HG03521 (cell line): ENCODE measurements around the gene YBX1.
"Not testable (repeated sequence)": the region's sequence is repeated elsewhere in the genome, so short reads cannot be mapped to it uniquely, and the experiment has no call there.

Experiments used
- ATAC-seq: cut with Tn5 transposase; IDR thresholded peaks from one replicate; pipeline ENCODE4 v1.9.1; 2021; ENCODE audit warnings: mild to moderate bottlenecking, moderate library complexity; ENCODE audit not compliant: unreplicated experiment

The YBX1 gene

DNA sequence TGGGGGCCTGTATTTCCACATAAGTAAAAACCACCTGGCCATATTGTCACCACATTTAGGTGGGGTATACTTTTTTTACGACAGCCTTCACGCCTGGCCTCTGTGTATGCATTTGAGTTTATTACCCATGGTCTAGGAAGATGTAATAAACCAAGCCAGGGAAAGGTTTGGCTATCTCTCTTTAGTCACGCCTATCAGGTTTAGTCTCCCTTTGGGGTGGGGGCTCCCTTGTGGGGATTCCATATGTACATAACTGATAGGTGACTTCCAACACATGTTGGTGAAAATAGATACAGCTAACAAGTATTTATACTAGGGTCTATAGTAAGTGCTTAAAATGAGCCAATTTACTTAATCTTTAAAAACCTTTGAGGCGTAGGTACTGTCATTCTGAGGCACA is 4.2 kb downstream of the YBX1 start:
- ATAC-seq = no peak

DNA sequence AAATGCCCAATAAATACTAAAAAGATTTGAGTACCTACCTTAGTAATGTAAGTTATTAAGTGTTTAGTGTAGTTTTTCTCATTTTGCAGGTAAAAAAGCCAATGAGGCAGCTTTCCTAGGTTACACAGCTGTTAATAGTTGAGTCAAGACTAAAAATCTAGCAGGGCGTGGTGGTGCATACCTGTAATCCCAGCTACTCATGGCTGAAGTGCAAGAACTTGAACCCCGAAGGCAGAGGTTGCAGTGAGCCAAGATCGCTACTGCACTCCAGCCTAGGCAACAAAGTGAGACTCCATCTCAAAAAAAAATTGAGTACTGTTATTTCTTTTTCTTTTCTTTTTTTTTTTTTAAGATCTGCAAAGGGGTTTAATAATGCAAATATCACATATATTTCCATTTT is 7.7 kb downstream of the YBX1 start:
- ATAC-seq = no peak

- no peak for ATAC-seq
Observed at GRCh38 chr1:42690477-42691156, 8.4 kb downstream of the YBX1 start.

GRCh38 chr1:42691157-42691498 is 8.9 kb downstream of the YBX1 start:
- no peak for ATAC-seq

GRCh38 chr1:42692461-42692860 is 10.2 kb downstream of the YBX1 start:
- ATAC-seq = no peak

- ATAC-seq = no peak
Observed at GRCh38 chr1:42692911-42693310, 10.7 kb downstream of the YBX1 start.

DNA sequence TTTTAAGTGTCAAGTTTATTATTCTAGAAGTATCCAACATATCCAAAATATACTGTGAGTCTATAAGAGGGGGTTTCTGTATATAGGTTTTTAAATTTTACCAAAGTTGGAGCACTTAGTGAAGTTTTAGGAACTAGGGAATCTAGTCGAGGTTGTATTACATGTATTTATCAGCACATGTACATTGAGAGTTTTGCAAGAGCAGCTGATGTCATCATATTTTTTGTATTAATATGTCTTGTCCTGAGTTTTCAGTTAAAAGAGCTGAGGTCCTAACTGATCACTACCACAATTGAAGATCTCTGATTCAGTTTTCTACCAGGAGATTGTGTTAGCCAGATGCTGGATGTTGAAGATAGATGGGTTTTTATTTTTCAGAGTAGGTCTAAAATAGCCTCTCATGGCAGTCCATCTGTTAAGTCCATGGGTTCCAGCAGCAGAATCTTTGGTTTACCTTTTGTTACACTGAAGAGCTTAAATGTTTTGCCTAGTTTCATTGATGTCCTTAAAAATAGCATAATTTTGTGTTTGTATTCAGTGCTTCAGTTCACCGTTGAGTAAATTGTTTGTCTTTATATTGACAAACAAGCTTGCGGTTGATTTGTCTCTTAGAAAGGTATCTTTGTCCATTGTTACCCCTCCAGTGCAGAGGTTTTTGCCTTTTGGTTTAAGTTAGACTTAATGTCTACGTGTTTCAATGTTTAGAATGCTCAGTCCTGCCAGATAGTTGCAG is 16.0 kb downstream of the YBX1 start:
- ATAC-seq = no peak

GRCh38 chr1:42700006-42700405 is 17.8 kb downstream of the YBX1 start:
- ATAC-seq = no peak

GRCh38 chr1:42703888-42704464 is 21.8 kb downstream of the YBX1 start:
- ATAC-seq = no peak

DNA sequence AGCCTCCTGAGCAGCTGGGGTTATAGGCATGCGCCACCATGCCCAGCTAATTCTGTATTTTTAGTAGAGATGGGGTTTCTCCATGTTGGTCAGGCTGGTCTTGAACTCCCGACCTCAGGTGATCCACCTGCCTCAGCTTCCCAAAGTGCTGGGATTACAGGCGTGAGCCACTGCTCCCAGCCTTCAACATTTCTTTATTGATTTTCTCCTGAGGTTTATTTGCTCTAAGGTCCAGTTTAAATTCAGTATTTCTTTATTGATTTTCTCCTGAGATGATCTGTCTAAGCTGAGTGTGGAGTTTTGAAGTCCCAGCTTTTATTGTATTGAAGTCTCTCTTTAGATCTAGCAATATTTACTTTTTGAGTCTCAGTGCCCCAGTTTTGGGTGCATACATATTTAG is 30.6 kb downstream of the YBX1 start:
- ATAC-seq = not testable (repeated sequence)

DNA sequence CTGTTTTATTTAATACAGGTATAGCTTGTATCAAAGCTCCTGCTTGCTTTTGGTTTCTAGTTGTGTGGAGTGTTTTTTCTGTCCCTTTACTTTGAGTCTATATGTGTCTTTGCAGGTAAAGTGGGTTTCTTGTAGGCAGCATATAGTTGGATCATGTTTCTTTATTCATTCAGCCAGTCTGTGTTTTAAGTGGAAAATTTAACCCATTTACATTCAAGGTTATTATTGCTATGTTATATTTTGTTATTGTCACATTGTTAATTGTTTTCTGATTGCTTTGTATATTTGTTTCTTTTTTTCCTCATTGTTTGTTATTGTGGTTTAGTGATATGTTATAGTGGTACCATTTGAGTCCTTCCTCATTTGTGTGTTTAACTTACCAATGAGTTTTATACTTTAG is 31.1 kb downstream of the YBX1 start:
- ATAC-seq = no peak

DNA sequence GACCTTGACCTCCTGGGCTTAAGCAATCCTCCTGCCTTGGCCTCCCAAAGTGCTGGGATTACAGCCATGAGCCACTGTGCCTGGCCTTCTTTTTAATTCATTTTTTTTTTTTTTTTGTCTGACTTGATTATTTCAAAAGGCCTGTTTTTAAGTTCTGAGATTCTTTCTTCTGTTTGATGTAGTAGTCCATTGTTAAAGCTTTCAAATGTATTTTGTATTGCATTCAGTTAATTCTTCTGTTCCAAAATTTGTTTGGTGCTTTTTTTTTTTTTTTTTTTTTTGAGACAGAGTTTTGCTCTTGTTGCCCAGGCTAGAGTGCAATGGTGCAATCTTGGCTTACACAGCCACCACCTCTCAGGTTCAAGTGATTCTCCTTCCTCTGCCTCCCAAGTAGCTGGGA is 32.2 kb downstream of the YBX1 start:
- not testable (repeated sequence) for ATAC-seq

GRCh38 chr1:42720868-42721267 is 38.6 kb downstream of the YBX1 start:
- ATAC-seq = no peak

DNA sequence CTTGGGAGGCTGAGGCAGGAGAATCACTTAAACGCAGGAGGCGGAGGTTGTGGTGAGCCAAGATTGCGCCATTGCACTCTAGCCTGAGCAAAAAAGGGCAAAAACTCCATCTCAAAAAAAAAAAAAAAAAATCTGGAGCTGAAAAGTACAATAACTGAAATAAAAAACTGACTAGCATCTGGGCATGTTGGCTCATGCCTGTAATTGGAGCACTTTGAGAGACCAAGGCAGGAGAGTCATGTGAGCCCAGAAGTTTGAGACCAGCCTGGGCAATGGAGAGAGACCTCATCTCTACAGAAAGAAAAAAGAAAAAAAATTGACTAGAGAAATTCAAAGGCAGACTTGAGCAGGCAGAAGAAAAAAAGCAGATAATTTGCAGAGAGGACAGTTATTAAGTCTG is 39.7 kb downstream of the YBX1 start:
- no peak for ATAC-seq

DNA sequence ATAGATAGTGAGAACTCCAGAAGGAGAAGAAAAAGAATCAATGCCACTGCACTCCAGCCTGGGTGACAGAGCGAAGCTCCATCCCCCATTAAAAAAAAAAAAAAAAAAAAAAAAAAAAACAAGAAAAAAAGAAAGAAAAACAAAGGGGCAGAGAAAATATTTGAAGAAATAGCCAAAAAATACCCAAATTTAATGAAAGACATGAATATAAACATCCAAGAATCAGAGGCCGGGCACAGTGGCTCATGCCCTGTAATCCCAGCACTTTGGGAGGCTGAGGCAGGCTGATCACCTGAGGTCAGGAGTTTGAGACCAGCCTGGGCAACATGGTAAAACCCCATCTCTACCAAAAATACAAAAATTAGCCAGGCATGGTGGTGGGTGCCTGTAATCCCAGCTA is 40.2 kb downstream of the YBX1 start:
- not testable (repeated sequence) for ATAC-seq

- ATAC-seq = no peak
Observed at GRCh38 chr1:42723511-42723910, 41.3 kb downstream of the YBX1 start.

- not testable (repeated sequence) for ATAC-seq
Observed at GRCh38 chr1:42725820-42726219, 43.6 kb downstream of the YBX1 start.

- no peak for ATAC-seq
Observed at GRCh38 chr1:42730002-42730401, 47.8 kb downstream of the YBX1 start.

DNA sequence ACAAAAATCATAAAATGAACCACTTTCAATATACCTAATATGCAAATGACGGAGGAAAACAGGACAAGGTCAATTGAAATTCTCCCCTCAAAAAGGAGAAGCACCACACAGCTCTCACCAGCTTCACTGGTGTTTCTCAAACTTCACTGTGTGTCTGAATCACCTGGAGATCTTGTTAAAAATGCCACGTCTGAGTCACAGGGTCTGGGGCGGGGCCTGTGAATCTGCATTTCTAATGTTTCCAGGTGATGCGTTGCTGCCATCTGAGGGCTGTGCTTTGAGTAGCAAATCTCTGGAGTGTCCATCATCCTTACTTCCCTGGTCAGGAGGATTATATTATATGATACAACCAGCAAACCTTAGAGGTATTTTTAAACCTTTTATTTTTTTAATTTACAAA is 48.8 kb downstream of the YBX1 start:
- ATAC-seq = no peak

- ATAC-seq = no peak
Observed at GRCh38 chr1:42731585-42731984, 49.4 kb downstream of the YBX1 start.

DNA sequence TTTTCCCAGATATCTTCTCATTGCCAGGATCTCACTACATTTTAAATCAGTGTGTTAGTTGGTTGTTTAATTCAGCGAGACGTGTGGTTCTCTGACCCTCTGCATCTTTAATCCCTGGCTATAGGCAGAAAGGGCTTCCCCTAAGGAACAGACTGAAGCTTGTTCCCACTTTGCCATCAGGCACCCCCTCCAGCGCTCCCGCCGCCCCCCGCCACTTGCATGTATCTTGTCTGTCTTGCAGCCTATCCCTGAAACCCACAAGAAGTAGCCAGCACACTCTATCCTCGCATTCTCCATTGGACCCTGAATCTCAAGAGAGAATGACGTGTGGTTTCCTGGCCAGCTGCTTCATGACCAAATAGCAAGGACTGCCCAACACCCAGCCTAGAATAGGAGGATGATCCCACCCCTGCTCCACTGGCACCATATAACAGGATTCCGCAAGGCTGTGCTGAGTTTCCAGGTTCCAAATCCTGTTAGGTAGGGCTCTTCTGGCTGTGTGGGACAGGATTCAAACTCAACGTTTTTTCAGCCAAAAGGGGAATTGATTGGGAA is 50.0 kb downstream of the YBX1 start:
- ATAC-seq = no peak
